K562 (cell line): ENCODE measurements around the gene ABCA8. TPM values are rescaled to one million over a fixed set of nuclear protein-coding genes. Genes with fewer than 3 reads are reported as not detected.

Source experiments
- ATAC-seq: fragments of 200-7000 bp; cut with Tn5 transposase; 3 replicates; pipeline ENCODE4 v1.9.1; 2020; ENCODE audit warnings: moderate library complexity
- BruUV-seq: library from RNA; stranded (reverse); fragments of 400-500 nt; replicated peaks from 2 replicates; lab custom pipeline; 2021; lab: Mats Ljungman, UMichigan
- CTCF ChIA-PET: fragments of 300-600 bp; formaldehyde crosslinking; extraction: SDS; loops from one replicate; lab custom pipeline; 2021; ENCODE audit warnings: low intra/inter-chr PET ratio; lab: Yijun Ruan, JAX
- POLR2A ChIA-PET: fragments of 300-600, 350-650 bp; sonication (Branson Sonifier 250); formaldehyde crosslinking; extraction: SDS; loops from one replicate; lab custom pipeline; 2021; ENCODE audit warnings: antibody characterized with exemption, inconsistent platforms; lab: Yijun Ruan, JAX
- DNase-seq, 4 experiments: peaks; one replicate each; pipeline versions ENCODE4 v3.0.0 to v3.0.0-alpha.2; 2011 to 2018; ENCODE audit warnings: low spot score in 3 of 4, mixed read lengths in 3 of 4; ENCODE audit errors: extremely low read depth in 1 of 4
- FAIRE-seq: peaks from 2 replicates; lab custom pipeline; 2011; peaks lifted over from hg19 to GRCh38; lab: Jason Lieb, UNC
- H2AFZ ChIP-seq: 2 replicates; pipeline ENCODE4 v1.6.0; 2011; ENCODE audit warnings: low read depth, low read length, control low read depth, inconsistent platforms
- H3K27ac ChIP-seq: fragments of 200-600 bp; 3 replicates; pipeline ENCODE4 v1.8.0; 2011; ENCODE audit warnings: low read depth, mild to moderate bottlenecking, control low read depth, inconsistent platforms, low read length, moderate library complexity, mixed read lengths; ENCODE audit errors: extremely low read depth
- H3K27me3 ChIP-seq, 2 experiments: fragments of 300-600 bp in 1 of 2; 2 replicates in 1 of 2; 3 replicates in 1 of 2; pipeline versions ENCODE4 v1.6.0 to v1.8.0; 2011; ENCODE audit warnings: inconsistent platforms in 2 of 2, low read length in 2 of 2, mild to moderate bottlenecking in 1 of 2, mixed read lengths in 1 of 2, moderate library complexity in 1 of 2; ENCODE audit not compliant: control insufficient read depth in 2 of 2, insufficient read depth in 2 of 2
- H3K36me3 ChIP-seq: fragments of 300-600 bp; 3 replicates; pipeline ENCODE4 v1.8.0; 2011; ENCODE audit warnings: mild to moderate bottlenecking, low read length, inconsistent platforms; ENCODE audit not compliant: control insufficient read depth, insufficient read depth
- H3K4me1 ChIP-seq, 2 experiments: fragments of 200-600 bp in 1 of 2; replicated peaks in 1 of 2; 2 replicates in 1 of 2; 3 replicates in 1 of 2; pipeline versions ENCODE4 v1.5.1 to v1.8.0; 2011; ENCODE audit warnings: inconsistent platforms in 2 of 2, low read length in 2 of 2, mild to moderate bottlenecking in 1 of 2, mixed read lengths in 1 of 2, moderate library complexity in 1 of 2; ENCODE audit not compliant: control insufficient read depth in 2 of 2, insufficient read depth in 2 of 2
- H3K4me2 ChIP-seq: 2 replicates; pipeline ENCODE4 v1.6.1; 2011; ENCODE audit warnings: low read length, control low read depth, inconsistent platforms, mixed read lengths; ENCODE audit not compliant: insufficient read depth
- H3K4me3 ChIP-seq: fragments of 200-600 bp; sonication (generic), shearing (Covaris generic); 2 replicates; pipeline ENCODE4 v1.5.1; 2016; ENCODE audit warnings: control low read depth, inconsistent platforms
- H3K79me2 ChIP-seq: fragments of 200-600 bp; 3 replicates; pipeline ENCODE4 v1.8.0; 2011; ENCODE audit warnings: low read length, inconsistent platforms; ENCODE audit not compliant: control insufficient read depth, insufficient read depth
- H3K9ac ChIP-seq, 2 experiments: 2 replicates each; pipeline versions ENCODE4 v1.6.0 to v1.6.1; 2011; ENCODE audit warnings: low read depth in 2 of 2, low read length in 2 of 2, control low read depth in 1 of 2, inconsistent platforms in 1 of 2, mild to moderate bottlenecking in 1 of 2, mixed read lengths in 1 of 2; ENCODE audit not compliant: insufficient read depth in 1 of 2
- H3K9me1 ChIP-seq: one replicate; pipeline ENCODE4 v1.6.0; 2011; ENCODE audit warnings: inconsistent platforms, mild to moderate bottlenecking, low read length, moderate library complexity; ENCODE audit not compliant: control insufficient read depth, insufficient read depth
- H3K9me3 ChIP-seq: replicated peaks from 2 replicates; pipeline ENCODE4 v1.5.1; 2011; ENCODE audit warnings: low read depth, low read length, inconsistent platforms; ENCODE audit not compliant: control insufficient read depth, insufficient read depth
- H4K20me1 ChIP-seq: replicated peaks from 2 replicates; pipeline ENCODE4 v1.6.1; 2011; ENCODE audit warnings: low read length, inconsistent platforms, mixed read lengths; ENCODE audit not compliant: control insufficient read depth, insufficient read depth
- AFF4 ChIP-seq: sonication (generic); formaldehyde crosslinking; IDR thresholded peaks from 2 replicates; pipeline ENCODE4 v1.8.0; 2023; ENCODE audit warnings: mild to moderate bottlenecking, missing genetic modification reagents
- KLF1 ChIP-seq: fragments of 450-650 bp; IDR thresholded peaks from 2 replicates; pipeline ENCODE4 v1.6.1; 2016; ENCODE audit warnings: missing genetic modification characterization, missing compliant biosample characterization
- MCM2 ChIP-seq: fragments of 450-650 bp; IDR thresholded peaks from 2 replicates; pipeline ENCODE4 v1.6.1; 2017; ENCODE audit warnings: low read depth, mild to moderate bottlenecking
- POLR2G ChIP-seq: fragments of 200-400 bp; formaldehyde crosslinking; IDR thresholded peaks from 2 replicates; pipeline ENCODE4 v1.6.1; 2017; ENCODE audit warnings: low read depth, mild to moderate bottlenecking, antibody characterized with exemption, low read length, moderate library complexity
- SOX6 ChIP-seq: fragments of 450-650 bp; IDR thresholded peaks from 2 replicates; pipeline ENCODE4 v1.6.1; 2014; ENCODE audit warnings: mild to moderate bottlenecking
- ZNF79 ChIP-seq: fragments of 250-450 bp; sonication (Bioruptor Pico); IDR thresholded peaks from 2 replicates; pipeline ENCODE4 v1.4.0; 2020; ENCODE audit warnings: low read depth, mild to moderate bottlenecking, moderate library complexity
- ZSCAN29 ChIP-seq: fragments of 450-650 bp; IDR thresholded peaks from 2 replicates; pipeline ENCODE4 v1.6.1; 2017
- WGBS: fragments of 100-300 bp; shearing (Covaris generic); methylation state at CpG from one replicate; pipeline ENCODE4 v1.1.6; 2016; ENCODE audit warnings: low coverage, mixed read lengths; ENCODE audit not compliant: insufficient coverage; ENCODE audit errors: missing lambda C conversion rate; 5-methylcytosine and 5-hydroxymethylcytosine counted together
- in situ Hi-C: fragments of 300-500 bp; cut with MboI; formaldehyde crosslinking; loops from 4 replicates; pipeline ENCODE4 v1.15.0; 2018; ENCODE audit warnings: inconsistent platforms, mixed read lengths
- intact Hi-C: fragments of 100-400 bp; cut with micrococcal nuclease; formaldehyde crosslinking; loops from 2 replicates; pipeline ENCODE4 v1.14.2; 2022
- polyA plus RNA-seq, 8 experiments: library from polyadenylated mRNA; depleted of rRNA in 4 of 8; stranded (reverse) in 5 of 8; unstranded in 3 of 8; fragments of >200 nt; fragmentation: Nextera tagmentation in 2 of 8; fragmentation: Illumina TruSeq in 1 of 8; extraction: Ambion mirVana in 2 of 8; extraction: Trizol in 1 of 8; gene quantifications; 2 replicates each; pipeline versions ENCODE4 v1.2.1 to v1.2.3, GENCODE V29; 2011 to 2014; ENCODE audit warnings: inconsistent platforms in 1 of 8, missing spikeins in 1 of 8
- total RNA-seq, 7 experiments: library from RNA; depleted of rRNA in 6 of 7; stranded (reverse); fragments of >200 nt in 6 of 7; fragmentation: Illumina TruSeq in 2 of 7; extraction: Trizol in 2 of 7; gene quantifications; 2 replicates each; pipeline versions ENCODE4 v1.2.1 to v1.2.3, GENCODE V29; 2011 to 2021; ENCODE audit warnings: low replicate concordance in 1 of 7

Gene ABCA8
- total and polyA plus RNA-seq, 9 of the 15 experiments (the other 6 are each of a cell fraction or from before 2014, with no cell fraction given), result 1.8 to 13.2 (median 12.0) TPM

GRCh38 chr17:68853036-68853435 is 102.2 kb downstream of the ABCA8 start:
- TF ChIP-seq KLF1 (tag) (no peak), AFF4 (CRISPR knock-in tag) (no peak), MCM2 (no peak), POLR2G (no peak), ZNF79 (CRISPR knock-in tag) (no peak), SOX6 (no peak), ZSCAN29 (no peak)
- CTCF ChIA-PET, result no interaction called here
- no peak overlapping the region for H3K27ac ChIP-seq
- no peaks in the 10 kb centered on the region for H3K9me3 ChIP-seq
- H3K4me1 ChIP-seq, result no peaks in the 10 kb centered on the region
- WGBS, result 4% methylated on average over 5 of the region's 5 CpGs
- no peak overlapping the region for H3K4me3 ChIP-seq
- in situ Hi-C loops, result no loop called here
- H3K9ac ChIP-seq, result no peak overlapping the region
- no peaks in the 10 kb centered on the region for H3K36me3 ChIP-seq
- no peaks in the 10 kb centered on the region for H3K27me3 ChIP-seq
- no peak overlapping the region for H3K4me2 ChIP-seq
- FAIRE-seq (no peak), ATAC-seq (no peak), DNase-seq (no peak)
- no peaks in the 10 kb centered on the region for H3K9me1 ChIP-seq
- no peaks in the 10 kb centered on the region for H3K79me2 ChIP-seq
- intact Hi-C loops, result no loop called here
- POLR2A ChIA-PET, result no interaction called here
- H4K20me1 ChIP-seq, result no peaks in the 10 kb centered on the region
- no TSS peak for BruUV-seq
- no peak overlapping the region for H2AFZ ChIP-seq
